Stimulated activated CD8-positive, alpha-beta memory T cell treated with anti-CD3 and anti-CD28 coated beads, Interleukin-15, amount 100 ng/mL, for 4 hours (primary cell): Measurements from ENCODE around the gene ZNF579.

Experiments
- DNase-seq, 2 donors: peaks; one replicate each; pipeline ENCODE4 v3.0.0-alpha.2; 2020; ENCODE audit warnings: low read depth in 2 of 2

The ZNF579 gene

GRCh38 chr19:55611983-55612645 is 31.5 kb upstream of the ZNF579 start:
- no peak for DNase-seq

DNA sequence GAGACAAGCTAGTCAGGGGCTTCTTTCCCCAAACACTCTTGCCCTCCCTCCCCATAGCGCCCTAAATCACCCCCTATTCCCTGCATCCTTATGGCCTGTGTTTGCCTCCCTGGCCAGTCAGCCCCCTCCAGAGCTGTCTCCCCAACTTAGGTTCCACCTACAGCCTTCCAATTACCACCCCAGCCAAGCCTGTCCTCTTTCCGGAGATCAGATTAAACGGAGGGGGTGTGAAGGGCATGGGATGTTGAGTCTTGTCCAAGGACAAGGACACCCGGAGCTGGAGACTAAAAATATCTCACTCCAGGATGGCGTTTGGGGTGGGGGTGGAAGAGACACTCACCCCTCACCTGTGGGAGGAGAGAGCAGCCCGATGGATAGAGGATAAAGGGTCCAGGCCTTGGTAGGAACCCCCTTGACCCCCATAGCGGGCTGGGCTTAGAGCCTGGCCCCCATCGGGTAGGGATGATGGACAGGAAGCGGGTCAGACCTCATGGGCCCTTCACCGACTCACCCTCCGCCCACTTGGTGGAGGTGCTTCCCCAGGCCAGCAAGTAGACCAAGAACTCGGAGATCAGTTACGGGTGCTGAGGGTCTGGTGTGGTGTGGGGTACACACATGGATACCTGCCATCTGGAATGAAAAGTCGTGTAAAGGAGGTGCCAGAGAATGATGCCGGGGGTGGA is 30.8 kb upstream of the ZNF579 start:
- DNase-seq: no peak

DNA sequence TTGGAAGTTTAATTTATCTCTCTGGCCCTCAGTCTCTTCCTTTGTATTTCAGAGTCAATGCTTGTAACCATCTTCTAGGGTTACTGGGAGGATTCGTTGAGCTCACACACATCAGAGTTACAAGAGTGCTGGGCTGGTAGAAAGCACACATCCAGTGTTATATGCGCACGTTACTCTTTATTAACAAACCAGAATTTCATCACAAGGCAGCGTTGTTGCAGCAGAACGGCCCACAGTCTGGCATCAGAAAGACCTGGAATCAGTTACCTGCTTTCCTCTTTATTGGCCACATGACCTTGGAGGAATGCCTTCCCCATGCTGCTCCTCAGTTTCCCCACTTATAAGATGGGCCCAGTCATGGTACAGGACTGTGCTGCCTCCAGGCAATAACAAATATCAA is 28.7 kb upstream of the ZNF579 start:
- DNase-seq: no peak

- no peak for DNase-seq
These were observed 26.2 kb upstream of the ZNF579 start for GRCh38 chr19:55606817-55607216.

DNA sequence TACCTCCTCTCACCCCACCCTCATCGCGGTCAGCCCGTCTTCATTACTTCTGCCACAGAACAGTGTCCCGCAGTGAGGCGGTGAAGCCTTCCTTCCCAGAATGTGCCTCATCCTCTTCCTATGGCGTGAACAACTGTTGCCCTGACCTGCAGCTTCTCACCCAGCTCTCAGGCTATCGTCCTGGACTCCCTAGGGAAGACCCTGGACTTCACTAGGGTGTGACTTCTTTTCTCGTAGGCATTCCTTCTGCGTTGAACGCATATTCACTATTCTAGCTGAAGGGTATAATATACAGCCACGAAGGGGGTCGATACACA is 25.8 kb upstream of the ZNF579 start:
- no peak for DNase-seq

GRCh38 chr19:55605637-55606470 is 25.2 kb upstream of the ZNF579 start, which contains the start of gene ZNF865:
TSS of gene ZNF865 (plus strand) at chr19:55605647. CDS start at chr19:55613619, 7,972 bp downstream.
- DNase-seq: peak; percentile 39 to 42

DNA sequence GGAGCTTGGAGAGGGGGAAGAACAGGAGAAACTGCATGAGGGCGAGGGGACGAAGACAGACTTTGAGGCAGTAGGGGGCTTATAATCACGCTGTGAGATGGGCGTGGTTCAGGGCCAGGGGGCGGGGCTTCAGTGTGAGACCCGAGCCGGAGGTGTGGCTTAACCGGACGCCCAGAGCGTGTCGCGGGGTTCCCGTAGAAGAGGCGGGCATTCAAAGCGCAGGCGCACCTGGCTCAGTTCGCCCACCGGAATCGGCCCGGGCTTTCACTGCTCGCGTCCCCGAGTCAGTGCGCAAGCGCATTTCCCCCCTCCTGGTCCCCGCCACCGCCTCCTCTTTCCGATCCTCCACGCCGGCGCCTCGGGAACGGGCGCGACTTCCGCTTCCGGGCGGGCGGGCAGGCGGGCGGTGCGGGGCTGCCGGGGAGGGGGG is 24.6 kb upstream of the ZNF579 start:
- DNase-seq: peak; percentile 97 to 98

- no peak for DNase-seq
These were observed 23.1 kb upstream of the ZNF579 start for GRCh38 chr19:55603581-55604292.

GRCh38 chr19:55603115-55603514 is 22.5 kb upstream of the ZNF579 start:
- no peak for DNase-seq

GRCh38 chr19:55602104-55603001 is 21.7 kb upstream of the ZNF579 start:
- DNase-seq: no peak

DNA sequence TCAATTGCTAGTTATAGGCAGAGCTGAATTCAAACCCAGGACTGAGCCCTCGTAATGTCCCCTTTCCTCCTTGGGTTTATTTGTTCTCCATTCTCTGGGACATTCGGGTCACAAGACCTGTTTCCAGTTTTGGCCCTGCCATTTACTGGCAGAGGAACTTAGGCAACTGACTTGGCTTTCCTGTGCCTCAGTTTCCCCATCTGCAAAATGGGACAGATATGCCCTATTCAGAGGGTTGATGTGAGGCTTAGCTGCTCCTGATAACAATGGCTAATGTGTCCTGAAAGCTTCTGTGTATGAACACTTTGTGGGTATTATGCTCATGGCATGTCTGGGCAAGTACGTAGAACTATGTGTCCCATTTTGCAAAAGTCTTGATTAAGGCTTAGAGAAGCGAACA is 20.4 kb upstream of the ZNF579 start:
- no peak for DNase-seq

DNA sequence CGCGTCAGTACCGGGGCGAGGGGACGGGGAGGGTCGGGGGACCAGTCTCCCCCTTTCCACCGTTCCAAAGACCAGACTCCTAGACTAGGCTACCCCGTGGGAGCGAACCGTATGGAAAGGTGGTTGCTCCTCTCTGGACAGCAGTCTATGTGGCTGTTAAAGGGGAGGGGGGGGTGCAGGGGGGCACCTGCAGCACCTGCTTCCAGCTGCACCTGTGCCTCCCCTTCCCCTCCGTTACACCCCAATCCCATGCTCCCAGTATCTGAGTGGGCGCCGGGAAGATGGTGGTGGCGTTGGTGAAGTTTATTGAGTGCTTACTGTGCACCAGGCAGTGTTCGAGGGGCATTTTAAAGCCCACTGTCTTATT is 20.0 kb upstream of the ZNF579 start:
- DNase-seq: no peak

GRCh38 chr19:55599842-55600661 is 19.4 kb upstream of the ZNF579 start, which contains the start of gene ZNF524:
TSS of gene ZNF524 (plus strand) at chr19:55600288. CDS start at chr19:55602113, 1,825 bp downstream.
- peak; percentile 70 to 78 for DNase-seq

DNA sequence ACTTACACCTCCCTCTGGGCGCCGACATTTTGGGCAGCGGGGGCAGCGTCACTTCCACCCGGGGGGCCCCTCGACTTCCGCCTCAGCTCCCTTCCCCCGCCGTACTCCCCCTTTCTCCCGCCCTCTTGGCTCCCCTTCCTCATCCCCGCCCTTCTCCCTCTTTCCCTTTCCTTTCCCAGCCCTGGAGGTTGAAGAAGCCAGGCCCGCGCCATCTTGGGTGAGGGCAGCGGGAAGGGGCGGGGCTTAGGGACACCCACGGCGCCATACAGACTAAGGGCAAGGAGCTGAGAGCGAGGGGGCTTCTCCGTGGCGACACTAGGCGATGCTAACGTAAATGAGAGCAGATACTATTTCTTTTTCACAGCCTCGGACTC is 18.8 kb upstream of the ZNF579 start, which contains the start of gene FIZ1:
Gene FIZ1, minus strand, starts transcription at position 50 of the 374 bp plus-strand sequence. CDS start 1,652 bp downstream, outside the sequence.
- peak; percentile 91 for DNase-seq

- peak; percentile 80 to 87 for DNase-seq
These were observed 18.2 kb upstream of the ZNF579 start for GRCh38 chr19:55598719-55599467.

DNA sequence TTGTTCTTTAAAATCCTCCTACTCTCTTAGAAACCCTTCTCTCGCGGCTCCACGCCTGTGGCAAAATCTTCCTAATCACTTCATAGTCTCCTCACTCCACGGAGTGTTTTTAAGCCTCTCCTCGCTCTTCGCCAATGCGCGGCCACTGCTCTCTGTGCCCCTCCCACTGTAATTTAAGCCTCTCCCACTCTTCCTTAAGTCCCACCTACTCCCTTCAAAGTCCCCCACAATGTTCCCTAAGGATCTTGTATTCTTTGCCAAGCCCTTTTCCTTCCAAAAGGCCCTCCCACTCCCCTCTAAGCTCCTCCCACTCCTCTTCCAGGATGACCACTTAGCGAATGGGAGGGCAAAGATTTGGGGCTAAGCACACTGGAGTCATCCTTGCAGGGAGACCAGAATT is 17.4 kb upstream of the ZNF579 start:
- DNase-seq: no peak

DNA sequence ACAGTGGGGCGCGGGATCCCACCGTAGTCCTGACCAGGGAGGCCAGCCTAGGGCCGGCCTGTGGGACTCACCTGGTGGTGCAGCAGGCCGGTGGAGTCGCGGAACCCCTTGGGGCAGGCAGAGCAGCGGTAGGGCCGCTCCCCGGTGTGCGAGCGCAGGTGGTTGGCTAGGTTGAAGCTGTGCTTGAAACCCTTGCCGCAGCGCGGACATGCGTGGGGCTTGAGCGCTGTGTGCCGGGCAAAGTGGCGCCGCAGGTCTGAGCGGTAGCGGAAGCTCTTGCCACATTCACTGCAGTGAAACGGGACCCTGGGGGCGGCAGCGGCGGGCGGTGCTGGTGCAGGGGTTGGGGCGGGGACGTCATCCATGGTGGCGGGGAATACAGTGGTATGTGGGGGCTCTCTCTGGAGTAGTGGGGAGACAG is 16.9 kb upstream of the ZNF579 start:
- DNase-seq: no peak

GRCh38 chr19:55596304-55596703 is 15.7 kb upstream of the ZNF579 start:
- DNase-seq: no peak

DNA sequence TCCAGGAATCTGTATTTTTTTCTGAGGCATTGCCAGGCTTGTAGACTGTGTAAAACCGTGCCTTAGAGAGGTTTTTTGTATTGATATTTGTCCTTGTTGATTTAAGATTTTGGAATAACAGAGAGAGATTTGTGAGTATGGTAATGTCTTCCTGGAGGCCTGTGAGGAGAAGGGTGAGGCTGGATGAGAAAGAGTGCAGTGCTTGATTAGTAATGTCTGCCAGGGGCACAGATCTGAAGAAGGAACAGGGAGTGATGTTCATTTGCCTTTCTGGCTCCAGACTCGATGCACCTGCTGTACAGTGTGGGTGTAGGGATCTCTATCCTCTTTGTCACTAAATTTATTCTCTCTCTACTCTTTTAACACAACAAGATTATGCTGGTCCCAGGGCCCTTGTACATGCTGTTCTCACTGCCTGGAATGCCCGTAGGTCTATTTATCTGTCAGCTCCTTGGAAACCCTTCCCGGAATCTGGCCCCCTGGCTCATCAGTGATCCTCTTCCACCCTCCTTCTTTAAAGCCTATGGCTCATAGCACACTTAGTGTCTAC is 14.4 kb upstream of the ZNF579 start:
- DNase-seq: no peak
